ENCODE data around the gene PHOX2B.

The PHOX2B gene

GRCh38 chr4:41748571-41749475 is at the start of gene PHOX2B:
PHOX2B (minus strand) TSS chr4:41748725; CDS start chr4:41748610, 115 bp downstream.
- DNase-seq (ENCODE audit: low read depth) = no peak

DNA sequence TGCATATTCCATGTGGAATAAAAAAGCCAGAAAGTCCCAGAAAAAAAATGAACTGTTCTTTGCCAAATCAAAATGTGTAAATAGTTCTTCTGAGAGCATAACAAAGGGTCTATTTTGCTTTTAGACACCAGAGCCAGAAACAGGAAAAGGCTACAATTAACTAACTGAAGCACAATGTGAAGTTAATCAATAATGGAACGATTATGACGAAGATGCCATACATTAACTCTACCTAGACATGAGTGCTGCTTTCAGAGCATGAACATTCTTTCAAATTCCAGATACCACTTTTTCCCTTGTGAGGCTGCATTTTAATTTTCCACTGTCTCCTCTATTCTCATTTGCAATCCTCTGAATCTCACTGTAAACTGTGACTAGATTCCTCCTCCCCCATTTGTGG is 48.7 kb upstream of the PHOX2B start:
- DNase-seq (ENCODE audit: low read depth) = no peak

GRCh38 chr4:41796545-41797210 is 48.2 kb upstream of the PHOX2B start:
- no peak for DNase-seq (ENCODE audit: low read depth)

GRCh38 chr4:41795796-41796385 is 47.4 kb upstream of the PHOX2B start:
- DNase-seq (ENCODE audit: low read depth) = no peak

GRCh38 chr4:41792166-41792565 is 43.6 kb upstream of the PHOX2B start:
- DNase-seq (ENCODE audit: low read depth) = no peak

DNA sequence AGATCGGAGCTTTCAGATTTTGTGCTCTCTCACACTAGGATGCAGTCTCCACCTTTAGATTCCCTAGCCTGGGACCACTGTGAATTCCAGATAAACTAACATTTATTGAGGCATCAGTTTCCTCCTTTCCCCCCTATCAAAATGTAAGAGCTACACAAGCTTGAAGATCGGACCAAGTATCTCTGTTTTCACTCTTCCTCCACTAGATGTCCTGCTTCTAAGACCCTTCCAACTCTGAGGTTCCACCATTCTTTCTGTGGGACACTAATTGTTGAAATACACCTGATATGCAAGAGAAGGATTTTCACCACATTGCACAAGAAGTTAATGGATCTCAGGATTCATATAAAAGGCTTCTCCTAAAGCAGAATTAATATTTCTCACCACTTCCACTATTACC is 43.0 kb upstream of the PHOX2B start:
- no peak for DNase-seq (ENCODE audit: low read depth)

DNA sequence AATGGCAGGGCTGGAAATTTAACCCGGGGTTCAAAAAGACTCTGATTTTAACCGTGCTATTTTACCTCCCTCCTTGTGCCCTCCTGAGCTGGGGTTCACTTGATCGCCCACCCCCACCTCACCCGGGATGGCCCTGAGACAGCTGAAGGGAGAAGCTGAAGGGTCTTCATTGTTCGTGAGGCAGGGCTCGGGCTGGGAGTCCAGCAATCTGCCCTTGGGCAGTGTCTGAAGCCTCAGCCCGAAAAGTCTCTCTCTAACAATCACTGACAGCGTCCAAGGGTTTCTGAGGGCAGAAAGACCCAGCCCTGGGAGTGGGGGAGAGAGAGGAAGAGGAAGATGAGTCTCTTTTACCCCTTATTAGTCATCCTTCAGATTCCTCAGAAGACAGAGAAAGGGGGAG is 39.4 kb upstream of the PHOX2B start:
- DNase-seq (ENCODE audit: low read depth) = no peak

DNA sequence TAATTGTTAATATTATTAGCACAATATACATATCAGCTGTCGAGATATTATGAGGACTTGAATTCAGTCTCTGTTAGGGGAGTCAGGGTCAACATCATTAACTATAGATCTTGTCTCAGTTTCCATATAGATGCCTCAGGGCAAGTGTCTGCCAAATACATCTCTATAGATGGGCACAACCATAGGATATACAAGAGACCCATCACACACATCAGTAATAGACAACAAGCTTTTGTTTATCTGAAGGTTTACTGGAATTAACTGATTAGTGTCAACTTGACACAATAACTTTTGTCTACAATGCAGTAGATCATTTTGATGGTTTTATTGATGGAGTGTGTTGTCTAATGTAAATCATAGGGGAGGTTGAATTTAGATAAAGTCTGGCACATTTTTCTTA is 37.1 kb upstream of the PHOX2B start:
- no peak for DNase-seq (ENCODE audit: low read depth)

DNA sequence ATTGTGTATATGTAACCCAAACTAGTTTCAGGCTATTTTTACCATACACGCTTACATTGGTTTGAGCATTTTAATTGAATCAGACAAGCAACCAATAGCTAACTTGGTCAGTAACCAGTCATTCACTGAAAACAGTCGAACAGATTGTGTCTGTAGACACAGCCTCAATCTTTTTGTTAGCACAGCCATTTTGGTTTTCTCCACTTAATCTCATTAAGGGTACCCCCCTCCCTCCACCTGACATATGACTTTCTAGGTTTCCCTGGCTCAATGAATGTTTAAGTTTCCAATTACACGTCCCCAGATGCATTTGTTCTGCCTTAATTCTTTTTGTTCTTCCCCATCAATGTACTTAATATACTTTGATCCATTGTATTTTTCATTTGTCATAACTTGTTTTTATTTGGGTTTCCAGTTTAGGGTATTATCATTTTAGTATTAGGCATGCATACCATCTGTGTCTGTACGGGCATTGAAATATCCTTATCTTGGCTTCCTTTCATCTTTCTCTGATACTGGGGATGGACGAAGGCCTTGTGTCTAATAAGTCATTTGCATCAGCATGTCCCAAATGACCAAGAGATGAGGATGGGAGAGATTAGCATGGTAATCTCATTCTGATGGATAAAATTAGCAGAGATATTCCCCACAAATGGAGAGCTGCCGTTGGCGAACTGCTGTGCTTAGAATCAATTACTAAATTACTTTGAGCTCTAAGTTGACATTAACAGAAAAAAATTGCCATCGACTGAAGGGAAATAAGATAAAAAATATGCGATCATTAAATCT is 35.9 kb upstream of the PHOX2B start:
- no peak for DNase-seq (ENCODE audit: low read depth)

- no peak for DNase-seq (ENCODE audit: low read depth)
Observed at GRCh38 chr4:41776466-41776865, 27.9 kb upstream of the PHOX2B start.

- no peak for DNase-seq (ENCODE audit: low read depth)
Observed at GRCh38 chr4:41763729-41764128, 15.2 kb upstream of the PHOX2B start.

GRCh38 chr4:41758884-41759283 is 10.4 kb upstream of the PHOX2B start:
- no peak for DNase-seq (ENCODE audit: low read depth)

DNA sequence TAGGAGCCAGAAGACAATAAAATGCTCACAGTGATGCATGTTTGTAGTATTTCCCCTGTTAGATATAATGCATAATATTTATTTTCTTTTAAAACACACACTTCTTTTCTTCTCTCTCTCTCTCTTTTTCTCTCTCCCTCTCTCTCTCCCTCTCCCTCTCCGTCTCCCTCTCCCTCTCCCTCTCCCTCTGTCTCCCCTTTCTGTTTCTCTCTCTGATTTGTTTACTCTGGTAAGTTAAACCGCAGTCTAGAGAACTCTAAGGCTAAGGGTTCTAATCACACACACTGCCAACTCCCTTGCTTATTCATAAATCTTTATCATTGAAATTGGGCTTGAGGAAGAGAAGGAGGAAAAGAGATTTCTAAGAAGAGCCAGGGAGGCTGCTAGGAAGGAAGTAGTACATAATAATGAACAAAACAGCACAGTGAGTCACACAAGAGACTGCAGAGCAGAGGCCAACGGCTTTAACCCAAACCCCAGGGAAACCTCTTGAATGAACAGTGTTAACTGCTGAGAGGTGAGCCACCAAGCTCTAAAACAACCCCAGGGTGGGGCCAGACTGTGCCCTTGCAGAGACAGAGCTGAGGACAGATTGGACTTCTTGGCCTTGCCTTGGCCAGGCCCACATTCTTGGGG is 9.1 kb upstream of the PHOX2B start:
- DNase-seq (ENCODE audit: low read depth) = no peak

GRCh38 chr4:41753942-41754341 is 5.4 kb upstream of the PHOX2B start:
- no peak for DNase-seq (ENCODE audit: low read depth)

DNA sequence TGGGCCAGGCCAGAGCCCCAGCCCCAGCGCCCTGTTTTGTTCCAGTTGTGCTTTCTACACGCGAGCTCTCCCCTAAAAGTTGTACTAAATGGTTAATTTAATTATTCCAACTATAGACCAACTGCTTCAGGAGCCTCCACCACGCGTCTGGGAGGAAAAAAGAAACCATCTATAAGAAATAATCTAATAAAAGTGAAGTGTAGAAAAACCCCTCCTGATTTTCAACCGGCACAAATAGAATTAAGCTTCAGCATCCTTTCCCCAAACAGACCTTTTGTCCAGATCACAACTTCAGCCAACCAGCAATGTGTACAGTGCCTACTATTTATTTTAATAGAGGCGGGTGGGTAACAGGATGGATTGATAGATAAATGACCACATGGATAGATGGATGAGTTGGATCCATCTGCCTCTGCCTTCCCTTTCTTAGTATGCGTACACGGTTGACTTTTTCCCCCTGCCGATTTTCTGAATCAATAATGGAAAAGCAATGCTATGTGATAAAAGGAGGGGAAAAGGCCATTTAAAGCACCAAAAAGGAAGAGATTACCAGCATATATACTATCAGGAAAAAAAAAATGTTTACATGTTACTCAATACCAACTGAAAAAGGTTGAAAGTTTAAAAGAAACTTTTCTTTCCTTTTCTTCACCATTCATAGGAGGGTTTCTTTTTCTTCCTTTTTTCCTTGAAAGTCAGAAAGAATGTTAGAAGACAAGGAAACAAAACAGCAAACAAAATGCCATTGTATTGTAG is 3.7 kb upstream of the PHOX2B start:
- DNase-seq (ENCODE audit: low read depth) = no peak

GRCh38 chr4:41751449-41752061 is 3.0 kb upstream of the PHOX2B start:
- no peak for DNase-seq (ENCODE audit: low read depth)

DNA sequence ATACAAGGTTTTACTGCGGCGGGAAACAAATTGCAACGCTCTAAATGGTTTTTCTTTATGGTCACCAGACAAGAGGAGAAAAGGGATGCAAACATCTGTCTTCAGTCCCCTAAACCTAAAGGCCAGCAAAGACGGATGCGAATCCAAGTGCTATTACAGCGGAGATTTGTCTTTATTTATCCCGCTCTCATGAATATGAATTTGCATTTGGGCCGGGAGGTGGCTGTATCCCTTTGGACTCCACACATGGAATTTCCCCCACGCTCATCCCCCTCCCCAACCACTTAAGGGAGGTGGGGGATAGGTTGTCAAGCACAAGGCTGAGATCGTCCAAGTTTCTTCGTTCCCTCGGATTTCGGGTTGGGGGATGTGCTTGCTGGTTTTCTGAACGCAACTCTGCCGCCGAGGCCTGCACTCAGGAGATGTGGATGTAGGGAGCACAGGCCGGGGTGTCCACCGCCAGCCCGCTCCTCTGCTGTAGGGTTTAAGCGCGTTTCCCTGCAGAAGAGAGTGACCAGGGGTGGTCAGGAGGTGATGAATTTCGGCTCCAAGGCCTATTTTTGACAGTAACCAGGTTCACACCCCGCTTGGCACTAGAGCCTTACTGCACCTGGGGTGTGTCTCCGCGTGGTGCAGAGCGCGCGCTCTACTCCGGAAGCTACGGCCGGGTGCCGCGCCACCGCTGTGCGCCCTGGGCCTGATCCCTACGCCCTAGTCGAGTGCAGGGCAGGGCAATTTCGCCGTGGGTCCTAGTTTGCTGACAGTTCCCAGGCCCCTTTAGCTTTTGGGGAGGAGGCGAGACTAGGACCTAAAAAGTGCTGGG is 2.3 kb upstream of the PHOX2B start:
- no peak for DNase-seq (ENCODE audit: low read depth)

DNA sequence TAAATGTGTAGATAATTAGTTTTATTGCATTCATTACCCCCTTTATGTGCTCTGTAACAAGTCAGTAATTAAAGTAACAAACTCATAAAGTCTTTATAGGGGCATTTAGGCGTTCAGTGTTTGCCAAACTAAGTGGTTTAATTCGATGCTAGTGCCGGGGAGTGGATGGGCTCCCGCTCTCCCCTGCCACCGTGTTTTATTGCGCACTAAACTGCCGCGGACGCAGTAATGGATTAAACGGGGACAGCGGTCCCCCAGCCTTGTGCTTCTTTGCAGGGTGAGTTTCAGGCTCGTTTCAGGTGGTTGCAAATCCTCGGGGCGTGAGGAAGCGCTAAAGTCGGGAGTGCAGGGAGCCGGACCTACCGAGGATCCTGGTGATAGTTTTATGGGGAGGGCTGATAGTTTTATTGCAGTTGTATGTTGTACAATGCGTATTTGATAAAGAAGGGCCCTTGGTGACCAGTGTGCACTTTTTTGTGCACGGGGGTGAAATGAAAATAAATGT is 1.6 kb upstream of the PHOX2B start:
- DNase-seq (ENCODE audit: low read depth) = no peak

- DNase-seq (ENCODE audit: low read depth) = no peak
Observed at GRCh38 chr4:41749631-41750039, 1.1 kb upstream of the PHOX2B start.

Data from stimulated activated CD8-positive, alpha-beta memory T cell treated with anti-CD3 and anti-CD28 coated beads, Interleukin-12 subunit alpha, Interleukin-12 subunit beta, amount 100 ng/mL, for 1 hour (primary cell).